Measurements from ENCODE around the gene TET3. TPM values are rescaled to one million over a fixed set of nuclear protein-coding genes. Genes with fewer than 3 reads are reported as not detected.
A peak's percentile ranks its signal among the peaks of the same experiment; 100 is the strongest.

The TET3 gene
- total and polyA plus RNA-seq, 9 of the 15 experiments (the other 6 are each of a cell fraction or from before 2014, with no cell fraction given) = 0.35 to 16.3 (median 5.5) TPM

DNA sequence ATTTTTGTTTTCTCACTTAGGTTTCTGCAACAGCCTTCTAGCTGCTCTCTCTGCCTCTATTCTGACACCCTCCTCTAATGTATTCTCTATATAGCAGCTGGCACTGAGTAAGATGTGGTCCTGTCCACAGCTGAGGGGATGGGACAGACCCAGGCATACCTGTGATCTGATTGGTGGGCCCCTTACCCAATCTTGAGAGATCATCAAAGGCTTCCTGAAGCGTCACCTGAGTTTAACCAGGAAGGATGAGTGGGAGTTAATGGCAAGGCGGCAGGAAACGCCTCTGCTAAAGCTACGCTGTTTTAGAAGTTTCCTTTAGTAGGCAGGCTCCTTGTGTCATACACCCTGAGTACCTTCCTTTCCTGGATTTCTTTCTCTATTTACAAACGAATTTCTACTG lies 5.7 kb upstream of the TET3 start (continued):
- TF ChIP-seq SIN3B (IDR thresholded peaks at IDR 0.05; ENCODE audit: low read depth) (no peak), CBFB (CRISPR knock-in tag; IDR thresholded peaks at IDR 0.05) (no peak)
- TF ChIP-seq, protein P1, sequence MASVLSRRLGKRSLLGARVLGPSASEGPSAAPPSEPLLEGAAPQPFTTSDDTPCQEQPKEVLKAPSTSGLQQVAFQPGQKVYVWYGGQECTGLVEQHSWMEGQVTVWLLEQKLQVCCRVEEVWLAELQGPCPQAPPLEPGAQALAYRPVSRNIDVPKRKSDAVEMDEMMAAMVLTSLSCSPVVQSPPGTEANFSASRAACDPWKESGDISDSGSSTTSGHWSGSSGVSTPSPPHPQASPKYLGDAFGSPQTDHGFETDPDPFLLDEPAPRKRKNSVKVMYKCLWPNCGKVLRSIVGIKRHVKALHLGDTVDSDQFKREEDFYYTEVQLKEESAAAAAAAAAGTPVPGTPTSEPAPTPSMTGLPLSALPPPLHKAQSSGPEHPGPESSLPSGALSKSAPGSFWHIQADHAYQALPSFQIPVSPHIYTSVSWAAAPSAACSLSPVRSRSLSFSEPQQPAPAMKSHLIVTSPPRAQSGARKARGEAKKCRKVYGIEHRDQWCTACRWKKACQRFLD (CRISPR knock-in tag; IDR thresholded peaks at IDR 0.05) = no peak
- TF ChIP-seq, protein P2, sequence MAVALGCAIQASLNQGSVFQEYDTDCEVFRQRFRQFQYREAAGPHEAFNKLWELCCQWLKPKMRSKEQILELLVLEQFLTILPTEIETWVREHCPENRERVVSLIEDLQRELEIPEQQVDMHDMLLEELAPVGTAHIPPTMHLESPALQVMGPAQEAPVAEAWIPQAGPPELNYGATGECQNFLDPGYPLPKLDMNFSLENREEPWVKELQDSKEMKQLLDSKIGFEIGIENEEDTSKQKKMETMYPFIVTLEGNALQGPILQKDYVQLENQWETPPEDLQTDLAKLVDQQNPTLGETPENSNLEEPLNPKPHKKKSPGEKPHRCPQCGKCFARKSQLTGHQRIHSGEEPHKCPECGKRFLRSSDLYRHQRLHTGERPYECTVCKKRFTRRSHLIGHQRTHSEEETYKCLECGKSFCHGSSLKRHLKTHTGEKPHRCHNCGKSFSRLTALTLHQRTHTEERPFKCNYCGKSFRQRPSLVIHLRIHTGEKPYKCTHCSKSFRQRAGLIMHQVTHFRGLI (CRISPR knock-in tag; IDR thresholded peaks at IDR 0.05) = no peak

DNA sequence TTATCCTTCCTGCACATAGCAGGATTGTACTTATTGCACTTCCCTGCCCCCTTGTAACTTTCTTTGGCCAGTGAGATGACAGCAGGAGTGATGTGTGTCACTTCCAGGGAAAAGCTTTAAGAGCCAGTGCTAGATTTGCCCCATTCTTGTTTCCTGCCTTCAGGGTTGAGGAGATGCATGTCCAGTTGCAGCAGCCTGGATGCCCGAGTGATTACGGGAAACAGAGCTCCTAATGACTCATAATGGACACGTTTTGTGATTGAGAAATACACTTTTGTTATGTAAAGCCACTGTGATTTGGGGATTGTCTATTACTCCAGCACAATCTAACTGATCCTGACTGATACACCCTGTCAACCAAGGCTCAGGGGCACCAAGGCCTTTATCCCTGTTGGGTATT lies 5.0 kb upstream of the TET3 start:
- H3K4me3 ChIP-seq = no peak overlapping the region
- POLR2A ChIA-PET = interaction anchor here (0.7 to 1.6 kb wide), 4 partner anchors 9 to 111 kb away, joined by 3 to 6 read pairs (median 4); no protein-coding TSS in a partner anchor
- no peak overlapping the region; a peak in 1 of 4 replicates for H3K9ac ChIP-seq (ENCODE audit: insufficient read depth in 1 of 2, low read depth in 2 of 2, low read length in 2 of 2)
- DNase-seq (ENCODE audit: extremely low read depth in 1 of 4, low spot score in 3 of 4) = no peak
- H2AFZ ChIP-seq (ENCODE audit: low read depth, low read length) = no peak overlapping the region
- FAIRE-seq = peak; percentile 6
- no peaks in the 10 kb centered on the region; the same call in 2 of the 3 replicates for H3K36me3 ChIP-seq (ENCODE audit: control insufficient read depth, insufficient read depth, low read length)
- peaks cover 40 to 46% of the 10 kb centered on the region in 2 experiments for H3K4me1 ChIP-seq (replicated peaks in 1 of 2; ENCODE audit: control insufficient read depth in 2 of 2, insufficient read depth in 2 of 2, low read length in 2 of 2)
- BruUV-seq (replicated peaks) = no TSS peak
- peak overlapping the region; percentile 98; the same call in 1 of the 2 replicates for H3K4me2 ChIP-seq (ENCODE audit: insufficient read depth, low read length)
- no peaks in the 10 kb centered on the region for H4K20me1 ChIP-seq (replicated peaks; ENCODE audit: control insufficient read depth, insufficient read depth, low read length)
- 35% methylated on average over 3 of the region's 3 CpGs for WGBS (ENCODE audit: insufficient coverage, low coverage, missing lambda C conversion rate)
- no peaks in the 10 kb centered on the region for H3K27me3 ChIP-seq (ENCODE audit: control insufficient read depth in 2 of 2, insufficient read depth in 2 of 2, low read length in 2 of 2)
- in situ Hi-C loops (cut with MboI) (no loop called here), intact Hi-C loops (cut with micrococcal nuclease) (loop anchor here (10.0 kb wide), 1 partner anchor 155 kb away; the partner anchor contains the start of gene STAMBP)
- no peak for ATAC-seq
- H3K9me3 ChIP-seq (replicated peaks; ENCODE audit: control insufficient read depth, insufficient read depth, low read depth, low read length) = no peaks in the 10 kb centered on the region
- no peaks in the 10 kb centered on the region for H3K9me1 ChIP-seq (ENCODE audit: control insufficient read depth, insufficient read depth, low read length)
- no peak overlapping the region for H3K27ac ChIP-seq (ENCODE audit: extremely low read depth, low read depth, low read length)
- H3K79me2 ChIP-seq (ENCODE audit: control insufficient read depth, insufficient read depth, low read length) = peaks cover 25% of the 10 kb centered on the region; the same call in 2 of the 3 replicates
- CTCF ChIA-PET (ENCODE audit: low intra/inter-chr PET ratio) = no interaction called here
- TF ChIP-seq CXXC5 (CRISPR knock-in tag; IDR thresholded peaks at IDR 0.05) (no peak), CREB1 (IDR thresholded peaks at IDR 0.05) (no peak), CREB1 (CRISPR knock-in tag; IDR thresholded peaks at IDR 0.05) (no peak), ZNF134 (CRISPR knock-in tag; conservative IDR thresholded peaks at IDR 0.05) (no peak), ZNF12 (CRISPR knock-in tag; IDR thresholded peaks at IDR 0.05) (0 out of 2 replicates have a peak, but pooled peaks have one; percentile 66), ZNF780A (CRISPR knock-in tag; IDR thresholded peaks at IDR 0.05) (no peak), DNMT1 (IDR thresholded peaks at IDR 0.05) (no peak), GABPB2 (CRISPR knock-in tag; conservative IDR thresholded peaks at IDR 0.05) (no peak), CEBPB (tag; IDR thresholded peaks at IDR 0.05) (peak; percentile 57)
- TF ChIP-seq, protein P3, sequence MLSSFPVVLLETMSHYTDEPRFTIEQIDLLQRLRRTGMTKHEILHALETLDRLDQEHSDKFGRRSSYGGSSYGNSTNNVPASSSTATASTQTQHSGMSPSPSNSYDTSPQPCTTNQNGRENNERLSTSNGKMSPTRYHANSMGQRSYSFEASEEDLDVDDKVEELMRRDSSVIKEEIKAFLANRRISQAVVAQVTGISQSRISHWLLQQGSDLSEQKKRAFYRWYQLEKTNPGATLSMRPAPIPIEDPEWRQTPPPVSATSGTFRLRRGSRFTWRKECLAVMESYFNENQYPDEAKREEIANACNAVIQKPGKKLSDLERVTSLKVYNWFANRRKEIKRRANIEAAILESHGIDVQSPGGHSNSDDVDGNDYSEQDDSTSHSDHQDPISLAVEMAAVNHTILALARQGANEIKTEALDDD (IDR thresholded peaks at IDR 0.05) = 0 out of 2 replicates have a peak, but pooled peaks have one; percentile 22
- TF ChIP-seq, protein P4, sequence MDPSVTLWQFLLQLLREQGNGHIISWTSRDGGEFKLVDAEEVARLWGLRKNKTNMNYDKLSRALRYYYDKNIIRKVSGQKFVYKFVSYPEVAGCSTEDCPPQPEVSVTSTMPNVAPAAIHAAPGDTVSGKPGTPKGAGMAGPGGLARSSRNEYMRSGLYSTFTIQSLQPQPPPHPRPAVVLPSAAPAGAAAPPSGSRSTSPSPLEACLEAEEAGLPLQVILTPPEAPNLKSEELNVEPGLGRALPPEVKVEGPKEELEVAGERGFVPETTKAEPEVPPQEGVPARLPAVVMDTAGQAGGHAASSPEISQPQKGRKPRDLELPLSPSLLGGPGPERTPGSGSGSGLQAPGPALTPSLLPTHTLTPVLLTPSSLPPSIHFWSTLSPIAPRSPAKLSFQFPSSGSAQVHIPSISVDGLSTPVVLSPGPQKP (CRISPR knock-in tag; IDR thresholded peaks at IDR 0.05) = no peak
- TF ChIP-seq, protein P5, sequence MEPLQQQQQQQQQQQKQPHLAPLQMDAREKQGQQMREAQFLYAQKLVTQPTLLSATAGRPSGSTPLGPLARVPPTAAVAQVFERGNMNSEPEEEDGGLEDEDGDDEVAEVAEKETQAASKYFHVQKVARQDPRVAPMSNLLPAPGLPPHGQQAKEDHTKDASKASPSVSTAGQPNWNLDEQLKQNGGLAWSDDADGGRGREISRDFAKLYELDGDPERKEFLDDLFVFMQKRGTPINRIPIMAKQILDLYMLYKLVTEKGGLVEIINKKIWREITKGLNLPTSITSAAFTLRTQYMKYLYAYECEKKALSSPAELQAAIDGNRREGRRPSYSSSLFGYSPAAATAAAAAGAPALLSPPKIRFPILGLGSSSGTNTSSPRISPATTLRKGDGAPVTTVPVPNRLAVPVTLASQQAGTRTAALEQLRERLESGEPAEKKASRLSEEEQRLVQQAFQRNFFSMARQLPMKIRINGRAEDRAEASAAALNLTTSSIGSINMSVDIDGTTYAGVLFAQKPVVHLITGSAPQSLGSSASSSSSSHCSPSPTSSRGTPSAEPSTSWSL (CRISPR knock-in tag; IDR thresholded peaks at IDR 0.05; ENCODE audit: borderline replicate concordance) = no peak

All from K562 (cell line).